ENCODE results near the gene YARS1.

The YARS1 gene

GRCh38 chr1:32759997-32760623 lies 57.0 kb downstream of the YARS1 start:
- H3K9me3 Mint-ChIP-seq = no peaks in the 10 kb centered on the region
- peaks cover 3% of the 10 kb centered on the region for H3K36me3 Mint-ChIP-seq (ENCODE audit: insufficient read depth)
- no peak for DNase-seq
- no peak overlapping the region for H3K4me3 Mint-ChIP-seq
- H3K27me3 Mint-ChIP-seq = no peaks in the 10 kb centered on the region
- H3K4me1 Mint-ChIP-seq (ENCODE audit: low read depth in 2 of 2) = peaks cover 6 to 16% of the 10 kb centered on the region in 2 donors
- no peak for ATAC-seq (replicated peaks)
- H3K27ac Mint-ChIP-seq = peak overlapping the region in 1 of 2 donors; percentile 32

DNA sequence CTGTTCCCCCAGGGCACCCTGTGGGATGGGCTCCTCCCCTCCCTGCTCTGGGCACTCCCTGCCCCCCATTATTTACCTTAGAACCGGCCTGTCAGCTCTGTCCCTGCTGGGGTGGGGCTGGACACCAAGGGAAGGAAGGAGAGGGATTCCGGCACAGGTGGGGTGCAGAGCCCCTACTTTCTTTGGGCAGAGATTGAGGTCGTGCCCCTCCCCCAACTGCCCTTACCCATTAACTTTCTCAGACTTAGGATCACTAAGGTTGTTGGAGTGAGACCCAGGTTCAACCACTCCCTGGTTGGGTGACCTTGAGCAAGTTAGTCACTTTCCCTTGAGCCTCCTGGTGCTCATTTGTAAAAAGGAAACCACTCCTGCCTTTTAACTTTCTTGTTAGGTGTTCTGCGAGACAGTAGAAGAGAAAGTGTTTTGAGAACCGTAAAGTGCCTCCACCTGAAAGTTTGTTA lies 57.6 kb downstream of the YARS1 start:
- Mint-ChIP-seq H3K27me3 (no peaks in the 10 kb centered on the region), H3K4me3 (no peak overlapping the region), H3K36me3 (ENCODE audit: insufficient read depth) (peaks cover 3% of the 10 kb centered on the region), H3K4me1 (ENCODE audit: low read depth in 2 of 2) (peaks cover 6 to 16% of the 10 kb centered on the region in 2 donors), H3K27ac (peak overlapping the region in 1 of 2 donors; percentile 32), H3K9me3 (no peaks in the 10 kb centered on the region)
- ATAC-seq (replicated peaks) (no peak), DNase-seq (no peak)

GRCh38 chr1:32758795-32759430 lies 58.2 kb downstream of the YARS1 start:
- no peak overlapping the region for H3K27ac Mint-ChIP-seq
- no peak for ATAC-seq (replicated peaks)

DNA sequence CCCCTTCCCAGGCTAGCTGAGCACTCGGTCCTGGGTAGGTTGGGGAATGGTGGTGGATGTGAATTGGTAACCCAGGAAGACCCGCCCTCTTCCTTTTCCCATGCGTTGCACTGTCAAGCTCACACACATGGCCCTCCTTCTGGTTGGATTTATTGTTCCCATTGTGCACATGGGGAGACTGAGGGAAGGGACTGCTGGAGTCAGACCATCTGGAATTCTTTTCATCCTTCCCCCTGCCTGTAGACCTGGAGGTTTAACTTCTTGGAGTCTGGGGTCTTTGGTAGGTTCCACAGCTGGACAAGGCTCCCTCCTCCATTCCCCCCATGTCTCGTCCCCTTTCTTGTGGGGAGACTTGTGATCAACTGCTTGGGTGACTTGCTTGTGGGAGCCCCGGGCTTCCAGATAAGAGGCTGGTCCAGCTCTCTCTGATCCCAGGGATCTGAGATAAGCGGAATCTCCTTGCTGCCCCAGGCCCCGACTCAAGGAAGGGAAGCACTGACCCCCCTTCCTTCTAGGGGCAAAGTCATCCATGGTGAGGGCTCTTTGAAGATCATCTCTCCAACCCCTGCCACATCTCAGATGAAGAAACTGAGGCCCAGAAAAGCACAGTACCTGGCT lies 58.9 kb downstream of the YARS1 start:
- no peak overlapping the region for H3K4me3 Mint-ChIP-seq
- no peak for ATAC-seq (replicated peaks)
- H3K27me3 Mint-ChIP-seq = no peaks in the 10 kb centered on the region
- no peaks in the 10 kb centered on the region for H3K9me3 Mint-ChIP-seq
- peaks cover 3% of the 10 kb centered on the region for H3K36me3 Mint-ChIP-seq (ENCODE audit: insufficient read depth)
- H3K4me1 Mint-ChIP-seq (ENCODE audit: low read depth in 2 of 2) = peaks cover 10 to 20% of the 10 kb centered on the region in 2 donors
- DNase-seq = no peak
- peak overlapping the region in 1 of 2 donors; percentile 7 for H3K27ac Mint-ChIP-seq

More at GRCh38 chr1:32758795-32759430, 58.2 kb downstream of the YARS1 start:
- H3K9me3 Mint-ChIP-seq = no peaks in the 10 kb centered on the region
- H3K4me3 Mint-ChIP-seq = no peak overlapping the region
- H3K4me1 Mint-ChIP-seq (ENCODE audit: low read depth in 2 of 2) = peaks cover 10 to 20% of the 10 kb centered on the region in 2 donors
- peaks cover 3% of the 10 kb centered on the region for H3K36me3 Mint-ChIP-seq (ENCODE audit: insufficient read depth)
- DNase-seq = no peak
- no peaks in the 10 kb centered on the region for H3K27me3 Mint-ChIP-seq

DNA sequence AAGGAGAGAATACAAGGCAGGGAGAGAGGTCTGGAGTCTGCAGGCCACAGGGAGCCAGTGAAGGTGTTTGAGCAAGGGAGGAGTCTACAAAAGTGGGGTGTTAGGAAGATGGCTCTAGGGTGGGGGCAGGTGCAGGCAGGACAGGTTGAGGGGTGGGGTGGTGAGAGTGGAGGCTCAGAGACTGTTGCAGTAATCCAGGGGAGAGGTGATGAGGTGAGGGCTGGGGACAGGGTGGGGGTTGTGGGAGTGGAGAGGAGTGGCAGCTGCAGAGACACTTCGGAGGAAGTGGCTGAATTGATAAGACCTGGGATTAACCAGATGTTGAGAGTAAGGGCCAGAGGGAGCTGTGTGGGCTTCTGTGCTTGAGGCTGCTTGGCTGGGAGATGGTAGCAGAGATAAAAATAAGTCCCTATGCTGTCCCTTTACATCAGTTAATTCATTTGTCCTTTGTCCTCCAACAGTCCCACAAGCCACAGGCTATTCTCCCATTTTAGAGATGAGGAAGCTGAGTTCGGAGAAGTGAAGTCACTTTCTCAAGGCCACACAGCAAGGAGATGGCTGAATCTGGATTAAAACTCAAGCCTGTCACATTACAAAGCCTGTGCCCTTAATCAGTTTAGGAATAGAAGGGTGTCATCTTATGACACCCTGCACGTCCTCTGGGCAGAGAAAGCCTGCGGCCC lies 59.8 kb downstream of the YARS1 start:
- peaks cover 3% of the 10 kb centered on the region for H3K36me3 Mint-ChIP-seq (ENCODE audit: insufficient read depth)
- H3K27me3 Mint-ChIP-seq = no peaks in the 10 kb centered on the region

DNA sequence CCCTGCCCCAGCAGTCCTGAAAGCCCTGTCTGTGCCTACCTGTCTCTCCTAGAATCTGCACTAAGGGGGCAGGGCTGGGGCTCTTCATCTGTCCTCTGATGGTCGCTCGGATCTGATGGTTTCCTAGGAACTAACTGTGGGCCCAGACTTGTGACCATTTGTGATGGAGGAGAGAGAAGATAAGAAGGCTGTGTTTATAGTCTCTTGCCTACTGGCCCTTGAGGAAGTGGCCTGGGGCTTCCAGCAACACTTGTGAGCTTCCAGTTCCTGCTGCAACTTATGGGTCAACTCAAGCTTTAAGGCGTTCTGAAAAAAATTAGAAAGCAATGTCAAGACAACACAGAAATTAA lies 61.4 kb downstream of the YARS1 start:
- ATAC-seq (replicated peaks) = no peak
- Mint-ChIP-seq H3K4me1 (ENCODE audit: low read depth in 2 of 2) (peaks cover 17 to 18% of the 10 kb centered on the region in 2 donors), H3K27me3 (no peaks in the 10 kb centered on the region), H3K4me3 (no peak overlapping the region), H3K27ac (peak overlapping the region in 1 of 2 donors; percentile 51), H3K9me3 (no peaks in the 10 kb centered on the region), H3K36me3 (ENCODE audit: insufficient read depth) (peaks cover 5% of the 10 kb centered on the region)
- DNase-seq = no peak

More for the DNA sequence above, 59.8 kb downstream of the YARS1 start:
- no peaks in the 10 kb centered on the region for H3K9me3 Mint-ChIP-seq
- no peak overlapping the region for H3K4me3 Mint-ChIP-seq
- peaks cover 12 to 20% of the 10 kb centered on the region in 2 donors for H3K4me1 Mint-ChIP-seq (ENCODE audit: low read depth in 2 of 2)
- ATAC-seq (replicated peaks) (no peak), DNase-seq (no peak)
- peak overlapping the region in 1 of 2 donors; percentile 7 for H3K27ac Mint-ChIP-seq

GRCh38 chr1:32755098-32755809 lies 61.9 kb downstream of the YARS1 start:
- Mint-ChIP-seq H3K27ac (peak overlapping the region; percentile 51 to 73), H3K4me3 (no peak overlapping the region), H3K4me1 (ENCODE audit: low read depth in 2 of 2) (peaks cover 17 to 18% of the 10 kb centered on the region in 2 donors), H3K36me3 (ENCODE audit: insufficient read depth) (peaks cover 5% of the 10 kb centered on the region), H3K27me3 (no peaks in the 10 kb centered on the region), H3K9me3 (no peaks in the 10 kb centered on the region)
- DNase-seq (no peak), ATAC-seq (replicated peaks) (no peak)

DNA sequence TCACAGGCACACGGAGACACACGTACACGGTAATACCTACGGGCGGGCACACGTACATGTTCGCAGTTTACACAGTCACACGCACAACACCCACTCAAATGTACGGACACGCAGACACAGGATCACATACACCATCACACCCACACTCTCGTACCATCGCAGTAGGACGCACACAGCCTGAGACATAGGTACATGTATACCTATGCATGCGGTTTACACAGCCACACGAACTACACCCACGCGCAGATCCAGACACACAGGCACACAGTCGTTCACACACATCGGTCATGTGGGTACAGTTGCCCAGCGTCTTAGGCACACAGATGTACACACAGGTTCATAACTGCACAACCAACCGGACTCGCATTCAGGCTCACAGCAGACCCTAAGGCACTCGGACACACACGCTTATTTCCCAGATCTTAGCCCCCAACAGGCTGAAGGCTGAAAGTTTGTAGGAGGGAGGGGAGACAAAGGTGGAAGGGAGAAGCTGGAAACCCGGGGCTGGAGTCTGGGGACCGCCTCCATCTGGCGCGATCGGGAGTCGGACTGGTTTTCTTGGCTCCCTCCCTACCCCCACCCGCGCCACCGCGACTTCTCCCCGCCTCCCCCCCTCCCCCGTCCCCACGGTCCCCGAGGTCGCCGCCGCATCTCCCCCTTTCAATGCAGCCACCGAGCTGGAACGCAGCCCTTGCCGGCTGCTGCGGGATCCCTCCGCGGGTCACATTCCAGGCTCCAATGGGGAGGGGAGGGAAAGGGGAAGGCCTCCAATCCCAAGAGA lies 62.7 kb downstream of the YARS1 start:
- peak overlapping the region in 1 of 2 donors; percentile 73 for H3K27ac Mint-ChIP-seq
- no peaks in the 10 kb centered on the region for H3K9me3 Mint-ChIP-seq
- no peaks in the 10 kb centered on the region for H3K27me3 Mint-ChIP-seq
- ATAC-seq (replicated peaks) = peak; percentile 75
- H3K4me1 Mint-ChIP-seq (ENCODE audit: low read depth in 2 of 2) = peaks cover 10 to 17% of the 10 kb centered on the region in 2 donors
- peak; percentile 28 to 34 (median 33) for DNase-seq
- H3K36me3 Mint-ChIP-seq (ENCODE audit: insufficient read depth) = peaks cover 5% of the 10 kb centered on the region
- peak overlapping the region; percentile 58 to 82 for H3K4me3 Mint-ChIP-seq

DNA sequence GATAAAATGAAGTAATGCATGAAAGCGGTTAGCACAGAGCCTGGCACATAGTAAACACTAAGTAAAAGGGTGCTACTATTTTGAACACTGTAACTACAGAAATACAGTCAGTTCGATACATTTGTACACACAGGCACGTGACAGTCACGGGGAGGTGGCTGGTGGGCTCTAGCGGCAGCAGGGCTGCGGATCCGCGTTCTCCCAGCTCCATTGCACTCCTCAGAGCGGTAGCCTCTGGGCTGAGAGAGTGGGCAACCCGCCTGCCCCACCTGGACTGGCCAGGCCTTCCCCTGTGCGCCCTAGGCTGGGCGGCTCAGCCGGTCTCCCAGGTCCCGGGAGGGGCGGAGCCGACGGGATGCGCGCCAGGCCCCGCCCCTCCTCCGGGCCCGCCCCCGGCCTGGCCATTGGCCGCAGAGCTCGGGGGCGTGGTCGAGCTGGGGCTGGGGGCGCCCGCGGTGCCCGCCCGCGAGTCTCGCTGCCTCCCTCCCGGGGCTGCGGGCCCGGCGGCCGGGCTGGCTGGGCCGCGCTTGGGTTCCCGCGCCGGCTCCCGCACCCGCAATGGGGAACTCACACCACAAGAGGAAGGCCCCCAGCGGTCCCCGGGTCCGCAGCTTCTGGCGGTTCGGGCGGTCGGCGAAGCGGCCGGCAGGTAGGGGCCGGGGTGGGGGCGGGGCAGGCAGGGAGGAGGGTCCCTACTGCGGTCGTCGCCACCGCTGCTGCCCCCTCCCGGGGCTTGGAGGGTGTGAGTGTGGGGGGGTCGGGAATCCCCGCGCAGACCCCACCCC lies 63.4 kb downstream of the YARS1 start:
- DNase-seq = peak; percentile 55 to 59 (median 59)
- H3K4me1 Mint-ChIP-seq (ENCODE audit: low read depth in 2 of 2) = peaks cover 8 to 16% of the 10 kb centered on the region in 2 donors

DNA sequence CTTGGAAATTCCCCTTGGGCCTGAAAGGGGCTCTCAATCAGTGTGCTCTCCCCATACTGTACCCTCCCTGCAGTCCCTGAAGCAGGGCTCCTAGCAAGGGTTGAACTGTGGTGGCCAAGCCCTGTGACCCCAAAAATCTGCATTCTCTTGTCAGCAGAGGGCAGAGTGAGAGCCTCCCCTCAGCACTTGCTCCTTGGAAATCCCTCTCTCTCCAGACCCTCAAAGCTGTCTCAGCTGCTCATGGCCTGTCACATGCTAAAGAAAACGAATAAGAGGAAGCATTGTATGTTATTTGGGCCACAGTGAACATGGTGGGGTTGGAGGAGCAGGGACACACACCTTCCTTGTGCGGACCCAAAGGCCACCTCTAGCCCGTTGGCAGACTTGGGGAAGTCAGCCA lies 67.4 kb downstream of the YARS1 start:
- peaks cover 8 to 12% of the 10 kb centered on the region in 2 donors for H3K4me1 Mint-ChIP-seq (ENCODE audit: low read depth in 2 of 2)

More for the DNA sequence above, 63.4 kb downstream of the YARS1 start:
- Mint-ChIP-seq H3K27me3 (no peaks in the 10 kb centered on the region), H3K4me3 (peak overlapping the region; percentile 65 to 82), H3K27ac (peak overlapping the region in 1 of 2 donors; percentile 73), H3K9me3 (no peaks in the 10 kb centered on the region), H3K36me3 (ENCODE audit: insufficient read depth) (peaks cover 5% of the 10 kb centered on the region)
- peak; percentile 77 for ATAC-seq (replicated peaks)

GRCh38 chr1:32749332-32749731 lies 67.8 kb downstream of the YARS1 start:
- H3K27me3 Mint-ChIP-seq = no peaks in the 10 kb centered on the region
- no peak overlapping the region for H3K4me3 Mint-ChIP-seq
- DNase-seq = no peak
- ATAC-seq (replicated peaks) = no peak
- no peaks in the 10 kb centered on the region for H3K9me3 Mint-ChIP-seq
- peaks cover 3% of the 10 kb centered on the region for H3K36me3 Mint-ChIP-seq (ENCODE audit: insufficient read depth)
- H3K27ac Mint-ChIP-seq = no peak overlapping the region
- H3K4me1 Mint-ChIP-seq (ENCODE audit: low read depth in 2 of 2) = peaks cover 6 to 9% of the 10 kb centered on the region in 2 donors

More for the DNA sequence above, 67.4 kb downstream of the YARS1 start:
- no peak for ATAC-seq (replicated peaks)
- H3K36me3 Mint-ChIP-seq (ENCODE audit: insufficient read depth) = peaks cover 3% of the 10 kb centered on the region
- no peak for DNase-seq
- no peak overlapping the region for H3K27ac Mint-ChIP-seq
- H3K27me3 Mint-ChIP-seq = no peaks in the 10 kb centered on the region
- no peaks in the 10 kb centered on the region for H3K9me3 Mint-ChIP-seq
- H3K4me3 Mint-ChIP-seq = no peak overlapping the region

DNA sequence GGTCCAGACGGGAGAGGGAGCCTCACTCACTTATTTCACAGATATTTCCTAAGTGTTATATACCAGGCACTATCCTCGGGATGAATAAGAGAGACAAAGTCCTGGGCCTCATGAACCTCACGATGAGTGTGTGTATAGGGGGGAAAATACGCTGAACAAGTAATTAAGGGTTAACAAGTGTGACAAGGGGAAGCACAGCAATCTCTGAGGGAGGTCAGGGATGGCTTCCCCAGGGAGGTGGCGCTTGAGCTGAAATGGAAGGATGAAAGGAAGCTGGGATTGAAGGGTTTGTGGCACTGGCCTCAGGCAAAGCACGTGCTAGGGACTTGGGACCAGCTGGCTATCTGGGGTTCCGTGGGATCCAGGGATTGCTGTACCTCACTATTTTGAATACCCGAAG lies 68.2 kb downstream of the YARS1 start:
- ATAC-seq (replicated peaks) (no peak), DNase-seq (no peak)
- no peaks in the 10 kb centered on the region for H3K27me3 Mint-ChIP-seq
- no peak overlapping the region for H3K4me3 Mint-ChIP-seq
- peaks cover 4 to 7% of the 10 kb centered on the region in 2 donors for H3K4me1 Mint-ChIP-seq (ENCODE audit: low read depth in 2 of 2)
- no peaks in the 10 kb centered on the region for H3K9me3 Mint-ChIP-seq
- peaks cover 3% of the 10 kb centered on the region for H3K36me3 Mint-ChIP-seq (ENCODE audit: insufficient read depth)
- no peak overlapping the region for H3K27ac Mint-ChIP-seq

Data from effector memory CD8-positive, alpha-beta T cell (primary cell).